ENCODE data around the gene GPR42.
"Not testable (repeated sequence)": the region's sequence is repeated elsewhere in the genome, so short reads cannot be mapped to it uniquely, and the experiment has no call there.

The GPR42 gene

GRCh38 chr19:35363711-35364425, 7.0 kb upstream of the GPR42 start:
- DNase-seq (ENCODE audit: low spot score): no peak

GRCh38 chr19:35365303-35365702, 5.6 kb upstream of the GPR42 start:
- no peak for DNase-seq (ENCODE audit: low spot score)

- DNase-seq (ENCODE audit: low spot score): no peak
Observed at GRCh38 chr19:35368378-35368777, 2.5 kb upstream of the GPR42 start.

GRCh38 chr19:35369522-35369921, 1.3 kb upstream of the GPR42 start:
- DNase-seq (ENCODE audit: low spot score): no peak

- no peak for DNase-seq (ENCODE audit: low spot score)
Observed at GRCh38 chr19:35373492-35373891, 2.6 kb downstream of the GPR42 start.

- DNase-seq (ENCODE audit: low spot score): not testable (repeated sequence)
Observed at GRCh38 chr19:35374031-35374430, 3.2 kb downstream of the GPR42 start.

GRCh38 chr19:35375505-35376307, 4.8 kb downstream of the GPR42 start:
- no peak for DNase-seq (ENCODE audit: low spot score)

GRCh38 chr19:35377656-35378055, 6.8 kb downstream of the GPR42 start:
- DNase-seq (ENCODE audit: low spot score): no peak

- DNase-seq (ENCODE audit: low spot score): no peak
Observed at GRCh38 chr19:35378356-35378755, 7.5 kb downstream of the GPR42 start.

GRCh38 chr19:35379545-35379944, 8.7 kb downstream of the GPR42 start:
- DNase-seq (ENCODE audit: low spot score): not testable (repeated sequence)

- no peak for DNase-seq (ENCODE audit: low spot score)
Observed at GRCh38 chr19:35379992-35380391, 9.1 kb downstream of the GPR42 start.

GRCh38 chr19:35380450-35381124, 9.7 kb downstream of the GPR42 start:
- no peak for DNase-seq (ENCODE audit: low spot score)

GRCh38 chr19:35381318-35381717, 10.4 kb downstream of the GPR42 start:
- DNase-seq (ENCODE audit: low spot score): no peak

GRCh38 chr19:35381926-35382325, 11.1 kb downstream of the GPR42 start:
- no peak for DNase-seq (ENCODE audit: low spot score)

GRCh38 chr19:35383536-35383935, 12.7 kb downstream of the GPR42 start:
- no peak for DNase-seq (ENCODE audit: low spot score)

- DNase-seq (ENCODE audit: low spot score): no peak
Observed at GRCh38 chr19:35388277-35389054, 17.6 kb downstream of the GPR42 start.

GRCh38 chr19:35389192-35389861, 18.5 kb downstream of the GPR42 start:
- DNase-seq (ENCODE audit: low spot score): no peak

- no peak for DNase-seq (ENCODE audit: low spot score)
Observed at GRCh38 chr19:35392742-35393715, 22.2 kb downstream of the GPR42 start.

GRCh38 chr19:35395382-35396199, 24.7 kb downstream of the GPR42 start:
- DNase-seq (ENCODE audit: low spot score): no peak
